Heart left ventricle (tissue), 16 donors: ENCODE measurements around the gene SYT15. TPM values are rescaled to one million over a fixed set of nuclear protein-coding genes. Genes with fewer than 3 reads are reported as not detected.

Experiments used
- ATAC-seq, 4 donors: fragments of 200-7000 bp; cut with Tn5 transposase; one replicate each; pipeline ENCODE4 v1.9.1; 2020 to 2022; ENCODE audit warnings: moderate library complexity in 4 of 4, mild to moderate bottlenecking in 3 of 4, moderate number of reproducible peaks in 1 of 4
- DNase-seq, 5 donors: peaks; one replicate each; pipeline ENCODE4 v3.0.0-alpha.2; 2020
- H3K27ac ChIP-seq, 12 donors: fragments of 200-600 bp; sonication (generic) in 4 of 12; one replicate each; pipeline versions ENCODE4 v1.5.0 to v1.8.0; 2016 to 2022; ENCODE audit warnings: mild to moderate bottlenecking in 2 of 12
- H3K27me3 ChIP-seq, 9 donors: fragments of 200-600 bp; sonication (generic) in 2 of 9; one replicate each; pipeline versions ENCODE4 v1.5.1 to v1.8.0; 2016 to 2022; ENCODE audit warnings: mild to moderate bottlenecking in 3 of 9
- H3K36me3 ChIP-seq, 9 donors: fragments of 200-600 bp; sonication (generic) in 2 of 9; one replicate each; pipeline versions ENCODE4 v1.5.0 to v1.8.0; 2018 to 2022; ENCODE audit warnings: mild to moderate bottlenecking in 2 of 9
- H3K4me1 ChIP-seq, 12 donors: fragments of 200-600 bp; sonication (generic) in 4 of 12; one replicate each; pipeline versions ENCODE4 v1.5.0 to v1.8.0; 2016 to 2022; ENCODE audit warnings: mild to moderate bottlenecking in 3 of 12
- H3K4me3 ChIP-seq, 12 donors: fragments of 200-600 bp; sonication (generic) in 4 of 12; one replicate each; pipeline versions ENCODE4 v1.5.0 to v1.8.0; 2017 to 2022; ENCODE audit warnings: mild to moderate bottlenecking in 9 of 12, moderate library complexity in 4 of 12
- H3K9me3 ChIP-seq, 12 donors: fragments of 200-600 bp; sonication (generic) in 4 of 12; one replicate each; pipeline versions ENCODE4 v1.5.0 to v1.8.0; 2016 to 2022; ENCODE audit warnings: mild to moderate bottlenecking in 1 of 12
- POLR2A ChIP-seq, 2 donors: fragments of 450-650 bp; IDR thresholded peaks; one replicate each; pipeline ENCODE4 v1.6.1; 2017; ENCODE audit warnings: antibody characterized with exemption in 2 of 2, mild to moderate bottlenecking in 2 of 2, moderate library complexity in 2 of 2
- WGBS, 4 donors: extraction: QIAGEN DNeasy Blood & Tissue Kit in 2 of 4; methylation state at CpG; one replicate each; pipeline versions ENCODE4 v1.1.5 to v1.1.7; 2013 to 2018; 5-methylcytosine and 5-hydroxymethylcytosine counted together
- intact Hi-C, 10 donors: fragments of 100-400 bp; cut with DNase I; formaldehyde crosslinking; loops; one replicate each; pipeline versions ENCODE4 v1.11.1 to v1.14.2; 2022
- polyA plus RNA-seq, 2 donors: library from polyadenylated mRNA; stranded (reverse); fragments of 200-250 nt; gene quantifications; one replicate each; pipeline ENCODE4 v1.2.3, GENCODE V29; 2013
- total RNA-seq, 9 donors: library from RNA; depleted of rRNA in 2 of 9; stranded (reverse); fragments of >200 nt in 2 of 9; fragmentation: NEBNext Ultra II Directional in 3 of 9; extraction: Animal tissue kit (Norgen Biotek cat#: 25700) in 3 of 9; gene quantifications; one replicate each; pipeline versions ENCODE4 v1.1.0 to v1.2.4, GENCODE V29; 2016 to 2023
- TF ChIP-seq, protein P1 (sequence below), 12 donors: fragments of 200-600 bp; sonication (generic) in 4 of 12; IDR thresholded peaks; one replicate each; pipeline versions ENCODE4 v1.5.0 to v1.8.0; 2018 to 2022; ENCODE audit warnings: antibody characterized with exemption in 12 of 12, mild to moderate bottlenecking in 5 of 12
- donor health status: ischemic (EF 13 %, LVEDD 7.1; RV severe dilation, severe dysfunction).
- donor health status: healthy with polysubstance abuse.
- donor health status: DM: no; HTN: yes; CAD: no.
- donor health status: DM: no; HTN: no; CAD: no.
- donor health status: ischemic (EF 25% LVEDD 6.9; RV normal size, moderate dysfunction).
- donor health status: ischemic (EF 25% LVEDD 5.7; RV mildly dilated, moderate dysfunction).
- donor health status: healthy.
- donor health status: DM: yes; HTN: yes; CAD: no.
- donor health status: ischemic (EF 35%, LVEDD 5.7; RV mildly dilated, moderate dysfunction).
- donor health status: nonischemic (EF 11% LVEDD 7.7; RV severe dilation, severe dysfunction).
- donor health status: DM: yes; HTN: yes; CAD: no.
- donor health status: PGD.
- donor health status: ischemic (EF 29% LVEDD 5.4; RV normal size, mild dysfunction).
- donor health status: nonischemic (EF 23%, LVEDD 6.1; RV moderate dilation, normal function).

SYT15 gene
- total and polyA plus RNA-seq, 11 donors, result 1.0 to 5.2 (median 2.7) TPM

DNA sequence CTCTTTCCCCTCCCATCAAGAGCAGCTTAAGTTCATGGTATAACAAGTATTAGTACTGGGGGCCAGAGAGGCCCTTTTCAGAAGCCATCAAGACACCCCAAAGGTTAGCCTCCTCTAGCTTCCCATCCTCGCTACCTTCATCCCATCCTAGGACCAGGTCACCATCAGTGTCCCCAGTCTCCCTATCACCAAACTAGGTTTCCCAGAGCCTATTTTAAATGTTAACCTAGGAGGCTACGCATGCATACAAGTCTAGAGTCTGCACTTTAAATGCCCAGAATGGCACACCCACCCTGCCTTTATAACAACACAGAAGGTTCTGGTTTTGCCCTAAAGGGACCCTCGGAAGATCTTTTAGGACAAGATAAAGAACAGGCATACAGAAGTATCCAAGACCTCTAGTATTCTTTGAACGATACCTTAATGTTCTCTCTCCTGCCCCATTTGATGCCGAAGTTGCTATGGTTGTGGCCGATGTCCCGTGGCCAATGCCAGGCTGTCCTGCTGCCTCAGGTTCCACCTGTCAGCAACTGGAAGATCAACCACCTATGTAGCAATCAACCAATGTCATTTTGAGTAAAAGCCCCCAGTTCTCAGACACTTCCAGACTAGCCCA lies 24.7 kb upstream of the SYT15 start:
- Histone ChIP-seq H3K9me3 (no peaks in the 10 kb centered on the region), H3K4me3 (no peak overlapping the region), H3K27me3 (peaks cover 33 to 96% (median 55%) of the 10 kb centered on the region in 9 donors), H3K36me3 (no peaks in the 10 kb centered on the region), H3K27ac (no peak overlapping the region), H3K4me1 (peaks cover 0 to 13% (median 3%) of the 10 kb centered on the region in 12 donors)
- intact Hi-C loops, result no loop called here
- ATAC-seq, result no peak
- DNase-seq, result no peak
- TF ChIP-seq, protein P1, sequence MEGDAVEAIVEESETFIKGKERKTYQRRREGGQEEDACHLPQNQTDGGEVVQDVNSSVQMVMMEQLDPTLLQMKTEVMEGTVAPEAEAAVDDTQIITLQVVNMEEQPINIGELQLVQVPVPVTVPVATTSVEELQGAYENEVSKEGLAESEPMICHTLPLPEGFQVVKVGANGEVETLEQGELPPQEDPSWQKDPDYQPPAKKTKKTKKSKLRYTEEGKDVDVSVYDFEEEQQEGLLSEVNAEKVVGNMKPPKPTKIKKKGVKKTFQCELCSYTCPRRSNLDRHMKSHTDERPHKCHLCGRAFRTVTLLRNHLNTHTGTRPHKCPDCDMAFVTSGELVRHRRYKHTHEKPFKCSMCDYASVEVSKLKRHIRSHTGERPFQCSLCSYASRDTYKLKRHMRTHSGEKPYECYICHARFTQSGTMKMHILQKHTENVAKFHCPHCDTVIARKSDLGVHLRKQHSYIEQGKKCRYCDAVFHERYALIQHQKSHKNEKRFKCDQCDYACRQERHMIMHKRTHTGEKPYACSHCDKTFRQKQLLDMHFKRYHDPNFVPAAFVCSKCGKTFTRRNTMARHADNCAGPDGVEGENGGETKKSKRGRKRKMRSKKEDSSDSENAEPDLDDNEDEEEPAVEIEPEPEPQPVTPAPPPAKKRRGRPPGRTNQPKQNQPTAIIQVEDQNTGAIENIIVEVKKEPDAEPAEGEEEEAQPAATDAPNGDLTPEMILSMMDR (IDR thresholded peaks at IDR 0.05), result no peak
- no peak for TF ChIP-seq POLR2A (IDR thresholded peaks at IDR 0.05)
- 89 to 93% (median 90%) methylated on average over 7 of the region's 7 CpGs for WGBS, 4 donors

DNA sequence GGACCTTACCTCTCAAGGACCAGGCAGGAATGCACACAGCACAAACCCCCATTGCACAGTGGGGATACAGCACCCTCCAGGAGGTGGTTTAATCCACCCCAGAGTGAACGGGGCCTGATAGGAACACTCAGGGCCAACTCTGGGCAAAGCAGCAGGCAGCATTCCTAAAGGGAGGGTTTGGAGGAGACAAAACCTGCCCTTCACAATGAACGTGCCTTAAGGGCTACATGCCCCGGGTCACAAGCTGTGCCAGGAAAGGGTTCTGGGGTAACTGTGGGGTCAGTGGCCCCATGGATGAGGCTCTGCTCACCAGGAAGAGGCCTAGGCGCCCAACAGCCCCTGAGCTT lies 23.6 kb upstream of the SYT15 start:
- TF ChIP-seq, protein P1 (IDR thresholded peaks at IDR 0.05), result no peak
- no peak for TF ChIP-seq POLR2A (IDR thresholded peaks at IDR 0.05)
- H3K4me3 ChIP-seq, result no peak overlapping the region
- H3K36me3 ChIP-seq, result no peaks in the 10 kb centered on the region
- H3K27ac ChIP-seq, result no peak overlapping the region
- peaks cover 0 to 13% (median 3%) of the 10 kb centered on the region in 12 donors for H3K4me1 ChIP-seq
- H3K27me3 ChIP-seq, result peaks cover 38 to 96% (median 66%) of the 10 kb centered on the region in 9 donors
- 61 to 80% (median 74%) methylated on average over 4 of the region's 4 CpGs for WGBS, 4 donors
- no peaks in the 10 kb centered on the region for H3K9me3 ChIP-seq
- intact Hi-C loops, result no loop called here
- DNase-seq, result peak in 3 of 5 donors; percentile 15 to 27 (median 22)
- ATAC-seq, result no peak

DNA sequence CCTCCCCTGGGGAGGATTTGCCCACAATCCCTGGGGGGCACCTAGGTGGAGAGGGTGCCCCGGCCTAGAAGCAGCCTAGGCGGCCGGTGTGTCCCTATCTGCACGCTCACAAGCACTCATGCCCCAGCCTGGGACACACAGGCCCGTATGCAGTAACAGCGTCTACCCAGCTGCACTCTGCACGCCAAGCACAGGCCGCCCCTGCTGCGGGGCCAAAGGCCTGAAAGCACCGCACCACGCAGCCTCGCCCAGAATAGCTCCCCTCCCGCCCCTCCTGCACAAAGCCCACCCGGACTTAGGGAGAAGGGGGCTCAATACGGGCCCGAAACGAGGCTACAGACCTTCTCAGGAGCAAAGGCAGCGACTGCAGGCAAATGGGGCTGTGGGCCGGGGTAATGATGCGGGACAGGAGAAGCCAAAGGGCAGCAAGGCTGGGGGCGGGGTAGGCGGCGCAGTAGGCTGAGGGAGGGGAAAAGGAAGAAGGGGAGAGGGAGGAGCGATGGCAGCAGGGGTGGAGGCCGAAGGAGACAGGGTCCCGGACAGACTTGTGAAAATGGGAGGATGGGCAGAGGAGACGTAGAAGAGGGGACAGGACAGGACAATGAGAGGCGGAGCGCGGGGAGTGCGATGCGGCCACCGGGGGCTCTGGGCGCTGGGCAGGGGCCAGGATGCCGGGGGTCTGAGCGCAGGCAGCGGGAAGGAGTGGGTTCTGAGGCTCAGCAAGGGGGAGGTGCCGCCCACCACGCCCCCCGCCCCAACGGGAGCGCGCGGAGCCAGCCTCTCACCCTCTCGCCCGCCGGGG lies 23.0 kb upstream of the SYT15 start:
- Histone ChIP-seq H3K27me3 (peaks cover 38 to 96% (median 72%) of the 10 kb centered on the region in 9 donors), H3K4me3 (peak overlapping the region; percentile 2 to 49 (median 32))
- 22 to 28% (median 24%) methylated on average over 44 to 47 of the region's 47 CpGs for WGBS, 4 donors

More for the DNA sequence above, 23.0 kb upstream of the SYT15 start:
- Histone ChIP-seq H3K9me3 (no peaks in the 10 kb centered on the region), H3K4me1 (peaks cover 0 to 13% (median 3%) of the 10 kb centered on the region in 12 donors), H3K36me3 (no peaks in the 10 kb centered on the region), H3K27ac (no peak overlapping the region)
- intact Hi-C loops, result no loop called here
- DNase-seq (peak in 4 of 5 donors; percentile 8 to 68 (median 24)), ATAC-seq (peak in 1 of 4 donors; percentile 8)
- TF ChIP-seq, protein P1 (IDR thresholded peaks at IDR 0.05), result no peak
- TF ChIP-seq POLR2A (IDR thresholded peaks at IDR 0.05), result no peak
